GM19324 (cell line): ENCODE results near the gene OPCML.

Experiments used
- ATAC-seq: cut with Tn5 transposase; IDR thresholded peaks from one replicate; pipeline ENCODE4 v1.9.1; 2021; ENCODE audit warnings: mild to moderate bottlenecking, moderate library complexity; ENCODE audit not compliant: unreplicated experiment, low FRiP score

Gene OPCML

GRCh38 chr11:132610216-132610615 lies 922.1 kb downstream of the OPCML start:
- no peak for ATAC-seq

- no peak for ATAC-seq
These were observed 924.7 kb downstream of the OPCML start for GRCh38 chr11:132607575-132607974.

GRCh38 chr11:132605825-132606570 lies 926.3 kb downstream of the OPCML start:
- no peak for ATAC-seq

- ATAC-seq, result no peak
These were observed 927.9 kb downstream of the OPCML start for GRCh38 chr11:132604431-132604830.

- ATAC-seq, result no peak
These were observed 930.4 kb downstream of the OPCML start for GRCh38 chr11:132601875-132602274.

- ATAC-seq, result no peak
These were observed 936.6 kb downstream of the OPCML start for GRCh38 chr11:132595711-132596134.

GRCh38 chr11:132595246-132595645 lies 937.1 kb downstream of the OPCML start:
- ATAC-seq, result no peak

- no peak for ATAC-seq
These were observed 941.3 kb downstream of the OPCML start for GRCh38 chr11:132590986-132591385.

GRCh38 chr11:132590554-132590953 lies 941.7 kb downstream of the OPCML start:
- no peak for ATAC-seq

GRCh38 chr11:132589791-132590190 lies 942.5 kb downstream of the OPCML start:
- ATAC-seq, result no peak

GRCh38 chr11:132588366-132588765 lies 943.9 kb downstream of the OPCML start:
- no peak for ATAC-seq

- ATAC-seq, result no peak
These were observed 944.6 kb downstream of the OPCML start for GRCh38 chr11:132587716-132588115.

- no peak for ATAC-seq
These were observed 945.5 kb downstream of the OPCML start for GRCh38 chr11:132586801-132587200.

- ATAC-seq, result no peak
These were observed 952.5 kb downstream of the OPCML start for GRCh38 chr11:132579634-132580327.

GRCh38 chr11:132579136-132579535 lies 953.2 kb downstream of the OPCML start:
- no peak for ATAC-seq

GRCh38 chr11:132578580-132578979 lies 953.7 kb downstream of the OPCML start:
- no peak for ATAC-seq

GRCh38 chr11:132576706-132577105 lies 955.6 kb downstream of the OPCML start:
- ATAC-seq, result no peak

- no peak for ATAC-seq
These were observed 968.0 kb downstream of the OPCML start for GRCh38 chr11:132564091-132564885.

GRCh38 chr11:132563050-132563449 lies 969.3 kb downstream of the OPCML start:
- no peak for ATAC-seq

GRCh38 chr11:132561937-132562336 lies 970.4 kb downstream of the OPCML start:
- ATAC-seq, result no peak

- ATAC-seq, result no peak
These were observed 972.8 kb downstream of the OPCML start for GRCh38 chr11:132559331-132560036.
